ENCODE data around the gene PEX6.

The PEX6 gene, protein sequence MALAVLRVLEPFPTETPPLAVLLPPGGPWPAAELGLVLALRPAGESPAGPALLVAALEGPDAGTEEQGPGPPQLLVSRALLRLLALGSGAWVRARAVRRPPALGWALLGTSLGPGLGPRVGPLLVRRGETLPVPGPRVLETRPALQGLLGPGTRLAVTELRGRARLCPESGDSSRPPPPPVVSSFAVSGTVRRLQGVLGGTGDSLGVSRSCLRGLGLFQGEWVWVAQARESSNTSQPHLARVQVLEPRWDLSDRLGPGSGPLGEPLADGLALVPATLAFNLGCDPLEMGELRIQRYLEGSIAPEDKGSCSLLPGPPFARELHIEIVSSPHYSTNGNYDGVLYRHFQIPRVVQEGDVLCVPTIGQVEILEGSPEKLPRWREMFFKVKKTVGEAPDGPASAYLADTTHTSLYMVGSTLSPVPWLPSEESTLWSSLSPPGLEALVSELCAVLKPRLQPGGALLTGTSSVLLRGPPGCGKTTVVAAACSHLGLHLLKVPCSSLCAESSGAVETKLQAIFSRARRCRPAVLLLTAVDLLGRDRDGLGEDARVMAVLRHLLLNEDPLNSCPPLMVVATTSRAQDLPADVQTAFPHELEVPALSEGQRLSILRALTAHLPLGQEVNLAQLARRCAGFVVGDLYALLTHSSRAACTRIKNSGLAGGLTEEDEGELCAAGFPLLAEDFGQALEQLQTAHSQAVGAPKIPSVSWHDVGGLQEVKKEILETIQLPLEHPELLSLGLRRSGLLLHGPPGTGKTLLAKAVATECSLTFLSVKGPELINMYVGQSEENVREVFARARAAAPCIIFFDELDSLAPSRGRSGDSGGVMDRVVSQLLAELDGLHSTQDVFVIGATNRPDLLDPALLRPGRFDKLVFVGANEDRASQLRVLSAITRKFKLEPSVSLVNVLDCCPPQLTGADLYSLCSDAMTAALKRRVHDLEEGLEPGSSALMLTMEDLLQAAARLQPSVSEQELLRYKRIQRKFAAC

DNA sequence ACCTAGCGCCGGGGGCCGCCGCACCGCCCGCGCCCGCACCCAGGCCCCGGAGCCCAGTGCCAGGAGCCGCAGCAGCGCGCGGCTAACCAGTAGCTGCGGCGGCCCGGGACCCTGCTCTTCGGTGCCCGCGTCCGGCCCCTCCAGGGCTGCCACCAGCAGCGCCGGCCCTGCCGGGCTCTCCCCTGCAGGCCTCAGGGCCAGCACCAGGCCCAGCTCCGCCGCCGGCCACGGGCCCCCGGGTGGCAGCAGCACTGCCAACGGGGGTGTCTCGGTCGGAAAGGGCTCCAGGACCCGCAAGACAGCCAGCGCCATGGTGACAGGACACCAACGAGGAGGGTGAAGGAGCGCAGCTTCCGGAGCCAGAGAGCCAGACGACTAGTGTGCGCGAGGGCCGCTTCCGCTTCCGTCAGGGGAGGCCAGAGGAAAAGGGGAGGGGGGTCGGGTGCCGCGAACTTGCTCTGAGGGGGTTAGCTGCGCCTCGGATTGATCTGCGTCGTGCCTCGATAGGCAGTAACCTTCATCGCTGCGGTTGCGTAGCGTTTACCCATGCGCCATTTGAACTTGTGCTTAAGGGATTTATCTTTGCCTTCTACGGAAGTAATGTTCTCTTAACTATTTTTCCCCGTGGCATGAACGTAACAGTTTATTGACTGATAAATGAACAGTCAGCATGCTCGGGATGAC, at the start of gene PEX6:
TSS of gene PEX6 (minus strand) at position 343 of the 684 bp plus-strand sequence. CDS start at position 312, 31 bp downstream.
- peak; percentile 79 for DNase-seq

DNA sequence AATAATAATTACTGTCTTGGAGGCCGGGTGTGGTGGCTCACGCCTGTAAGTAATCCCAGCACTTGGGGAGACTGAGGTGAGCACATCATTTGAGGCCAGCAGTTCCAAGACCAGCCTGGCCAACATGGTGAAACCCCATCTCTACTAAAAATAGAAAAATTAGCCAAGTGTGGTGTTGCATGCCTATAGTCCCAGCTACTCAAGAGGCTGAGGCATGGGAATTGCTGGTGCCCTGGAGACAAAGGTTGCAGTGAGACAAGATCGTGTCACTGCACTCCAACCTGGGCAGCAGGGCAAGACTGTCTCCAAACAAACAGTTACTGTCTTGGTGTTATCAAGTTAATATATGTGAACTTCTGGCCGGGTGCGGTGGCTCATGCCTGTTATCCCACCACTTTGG, 47.4 kb upstream of the PEX6 start:
- DNase-seq: no peak

DNA sequence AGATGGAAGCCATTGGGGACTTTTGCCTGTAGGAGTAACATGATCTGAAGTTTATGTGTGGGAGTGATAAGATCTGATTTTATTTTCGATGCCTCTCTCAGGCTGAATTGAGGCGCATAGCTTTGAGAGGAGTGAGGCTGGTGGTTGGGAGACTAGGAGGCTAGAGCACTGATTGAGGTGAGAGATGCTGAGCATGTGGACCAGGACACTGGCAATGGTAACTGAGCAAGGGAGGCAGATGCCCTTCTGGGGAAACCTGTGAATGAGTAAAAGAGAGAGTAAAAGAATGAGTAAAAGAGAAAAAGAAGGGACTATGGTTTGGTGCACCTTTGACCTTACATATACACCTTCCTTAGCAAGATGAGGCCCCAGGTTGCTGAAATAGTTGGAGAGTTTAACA, 45.5 kb upstream of the PEX6 start:
- DNase-seq: no peak

GRCh38 chr6:43021270-43022047, 42.5 kb upstream of the PEX6 start, which contains the start of gene RRP36:
TSS of gene RRP36 (plus strand) at chr6:43021623. CDS start at chr6:43021655, 32 bp downstream.
- no peak for DNase-seq

DNA sequence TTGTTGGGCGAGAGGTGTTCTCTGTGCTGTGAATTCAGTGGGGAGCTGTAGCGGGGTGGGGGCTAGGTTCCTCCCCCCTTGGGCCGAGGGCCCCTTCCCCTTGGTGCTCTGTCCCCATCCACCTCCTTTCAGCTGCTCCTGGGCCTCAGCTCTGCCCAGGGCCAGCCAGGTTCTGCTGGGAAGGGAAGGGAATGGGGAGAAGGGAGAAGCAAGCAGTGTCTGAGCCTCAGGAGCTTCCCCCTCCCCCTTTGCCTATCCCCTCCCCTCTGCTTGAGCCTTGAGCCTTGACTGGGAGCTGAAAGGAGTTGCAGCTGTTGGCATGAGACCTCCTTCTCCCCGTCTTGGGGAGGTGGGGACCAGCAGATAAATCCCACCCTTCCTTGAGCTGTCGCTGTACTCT, 41.9 kb upstream of the PEX6 start:
- DNase-seq: no peak

- DNase-seq: no peak
These were observed 41.2 kb upstream of the PEX6 start for GRCh38 chr6:43020052-43020705.

- DNase-seq: no peak
These were observed 40.2 kb upstream of the PEX6 start for GRCh38 chr6:43019152-43019551.

DNA sequence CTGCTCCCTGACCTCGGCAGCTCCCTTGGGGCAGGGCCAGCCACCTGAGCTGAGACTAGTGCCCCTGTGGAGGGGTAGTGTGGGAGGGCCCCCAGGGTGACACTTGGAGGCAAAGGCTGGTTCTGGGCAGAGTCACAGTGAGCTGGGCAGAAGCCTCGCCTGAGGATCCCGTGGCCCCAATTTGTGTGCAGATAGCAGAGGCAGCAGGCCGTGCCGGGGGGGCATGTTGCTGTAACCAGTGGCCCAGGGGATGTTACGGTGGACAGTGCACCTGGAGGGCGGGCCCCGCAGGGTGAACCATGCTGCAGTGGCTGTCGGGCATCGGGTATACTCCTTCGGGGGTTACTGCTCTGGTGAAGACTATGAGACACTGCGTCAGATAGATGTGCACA, 38.0 kb upstream of the PEX6 start:
- DNase-seq: no peak

- DNase-seq: no peak
These were observed 37.4 kb upstream of the PEX6 start for GRCh38 chr6:43016176-43016942.

GRCh38 chr6:43014434-43014909, 35.5 kb upstream of the PEX6 start:
- no peak for DNase-seq

DNA sequence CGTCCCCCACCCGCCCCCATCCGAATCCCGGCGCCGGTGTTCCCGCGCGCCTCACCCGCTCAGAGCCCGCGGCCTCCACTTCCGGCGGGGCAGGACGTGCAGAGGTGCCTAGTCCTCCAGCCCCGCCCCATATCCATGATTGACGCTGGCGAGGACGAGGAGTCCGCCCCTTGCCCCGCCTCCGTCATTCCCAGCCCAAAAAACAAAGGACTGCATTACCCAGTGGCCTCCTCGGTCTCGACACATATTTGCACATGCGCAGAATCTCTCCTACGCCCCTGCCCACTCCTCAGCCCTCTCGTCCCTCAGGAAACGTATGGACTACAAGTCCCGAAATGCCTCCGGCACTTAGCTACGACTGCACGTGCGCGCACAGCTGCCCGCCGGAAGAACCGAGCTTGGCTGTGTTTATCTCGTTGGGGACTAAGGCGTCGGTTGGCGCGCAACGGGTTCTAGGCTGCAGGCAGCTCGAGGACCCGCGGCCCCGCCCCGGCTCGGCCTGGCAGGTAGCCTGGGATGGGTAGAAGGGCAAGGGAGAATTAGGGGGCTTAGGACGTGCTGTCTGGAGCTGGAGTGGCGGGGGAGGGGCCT, 35.0 kb upstream of the PEX6 start, which contains the start of the genes KLHDC3 and MEA1:
TSS of gene KLHDC3 (plus strand) at position 407 of the 591 bp plus-strand sequence. CDS start 2,944 bp downstream, outside the sequence.
TSS of gene MEA1 (minus strand) at position 104 of the 591 bp plus-strand sequence. CDS start 133 bp downstream, outside the sequence.
- peak; percentile 99 for DNase-seq

DNA sequence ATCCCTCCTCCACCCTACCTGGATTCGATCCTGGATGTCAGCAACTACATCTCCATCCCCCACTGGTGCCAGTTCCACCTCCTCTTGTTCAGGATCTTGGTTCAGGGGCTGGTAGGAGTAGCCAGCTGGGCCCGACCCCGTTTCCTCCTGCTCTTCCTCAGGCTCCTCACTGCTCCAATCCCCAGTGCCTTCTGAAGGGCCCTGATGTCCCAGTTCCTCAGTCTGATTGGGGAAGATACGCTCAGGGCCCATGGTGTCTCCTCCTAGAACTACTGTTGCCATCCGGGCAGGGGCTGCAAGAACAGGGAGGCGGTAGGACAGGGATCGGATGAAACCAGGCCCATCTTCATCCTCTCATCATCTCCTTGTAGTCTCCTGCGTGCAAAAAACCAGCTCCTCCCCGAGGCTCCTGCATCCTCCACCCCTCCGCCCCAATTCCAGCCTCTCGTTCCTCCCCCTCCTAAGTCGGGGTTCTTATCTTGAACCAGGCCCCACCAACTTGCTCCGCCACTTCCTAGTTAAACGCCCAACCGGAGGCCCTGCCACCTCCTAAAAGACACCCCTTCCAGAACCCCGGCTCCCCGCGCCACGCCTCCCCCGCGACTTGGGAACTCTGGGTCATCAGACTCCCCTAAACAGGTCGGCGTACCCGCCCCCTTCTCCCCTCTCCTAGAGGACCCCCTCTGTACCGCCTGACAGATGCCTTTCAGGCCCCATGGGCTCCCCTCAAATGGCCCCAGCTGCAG, 34.3 kb upstream of the PEX6 start:
- DNase-seq: no peak

DNA sequence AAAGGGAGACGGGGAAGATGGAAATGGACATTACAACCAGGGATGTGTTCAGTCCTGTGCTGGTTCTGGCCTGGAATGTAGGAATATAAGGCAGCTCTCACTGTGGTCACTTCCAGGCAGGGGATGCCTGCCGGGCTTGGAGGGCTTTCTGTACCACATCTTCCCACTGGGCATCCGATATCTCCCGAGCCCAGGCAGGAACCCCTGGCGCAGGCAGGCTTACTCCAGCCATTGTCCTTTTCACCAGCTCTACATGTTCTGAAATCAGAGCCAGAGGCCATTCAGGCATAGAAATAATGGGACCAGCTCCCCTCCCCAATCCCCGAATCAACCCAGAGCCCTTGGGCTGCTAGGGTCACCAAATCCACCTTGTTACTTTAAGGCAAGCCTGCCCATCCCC, 33.4 kb upstream of the PEX6 start:
- DNase-seq: no peak

GRCh38 chr6:43011207-43011606, 32.2 kb upstream of the PEX6 start:
- DNase-seq: no peak

DNA sequence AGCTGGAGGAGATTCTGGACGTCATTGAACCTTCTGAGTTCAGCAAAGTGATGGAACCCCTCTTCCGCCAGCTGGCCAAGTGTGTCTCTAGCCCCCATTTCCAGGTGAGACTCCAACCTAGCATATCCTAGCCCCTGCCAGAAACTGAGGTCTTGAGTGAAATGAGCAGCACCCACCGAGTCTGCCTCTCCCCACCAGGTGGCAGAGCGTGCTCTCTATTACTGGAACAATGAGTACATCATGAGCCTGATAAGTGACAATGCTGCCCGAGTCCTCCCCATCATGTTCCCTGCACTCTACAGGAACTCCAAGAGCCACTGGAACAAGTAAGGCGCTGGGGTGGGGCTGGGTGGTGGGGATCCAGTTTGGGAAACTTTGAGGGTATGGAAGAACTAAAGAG, 30.1 kb upstream of the PEX6 start:
- no peak for DNase-seq

DNA sequence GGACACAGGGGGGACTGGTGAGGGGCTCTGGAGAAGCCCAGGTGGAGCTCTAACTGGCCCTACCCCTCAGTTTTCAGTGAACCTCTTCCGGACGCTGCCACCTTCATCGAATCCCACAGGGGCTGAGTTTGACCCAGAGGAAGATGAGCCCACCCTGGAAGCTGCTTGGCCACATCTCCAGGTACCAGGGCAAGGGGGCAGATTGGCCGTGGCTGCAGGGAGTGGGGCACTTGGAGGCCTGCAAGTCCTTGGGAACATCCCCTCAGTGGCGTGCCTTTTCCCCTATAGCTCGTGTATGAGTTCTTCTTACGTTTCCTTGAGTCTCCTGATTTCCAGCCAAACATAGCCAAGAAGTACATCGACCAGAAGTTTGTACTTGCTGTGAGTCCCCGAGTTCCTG, 28.1 kb upstream of the PEX6 start:
- no peak for DNase-seq

DNA sequence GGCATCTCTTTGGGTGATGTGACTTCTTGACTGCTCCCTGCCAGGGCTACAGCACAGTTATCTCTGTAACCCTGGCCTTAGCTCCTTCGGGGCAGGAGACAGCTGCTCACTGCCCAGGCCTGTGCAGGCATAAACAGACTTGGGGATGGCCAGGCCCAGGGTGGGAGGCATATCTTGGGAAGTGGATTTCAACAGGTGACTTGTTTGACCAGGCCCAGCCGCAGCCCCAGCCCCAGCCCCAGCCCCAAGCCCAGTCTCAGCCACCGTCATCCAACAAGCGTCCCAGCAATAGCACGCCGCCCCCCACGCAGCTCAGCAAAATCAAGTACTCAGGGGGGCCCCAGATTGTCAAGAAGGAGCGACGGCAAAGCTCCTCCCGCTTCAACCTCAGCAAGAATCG, 27.3 kb upstream of the PEX6 start:
- DNase-seq: no peak

GRCh38 chr6:43005844-43006243, 26.9 kb upstream of the PEX6 start:
- DNase-seq: no peak

DNA sequence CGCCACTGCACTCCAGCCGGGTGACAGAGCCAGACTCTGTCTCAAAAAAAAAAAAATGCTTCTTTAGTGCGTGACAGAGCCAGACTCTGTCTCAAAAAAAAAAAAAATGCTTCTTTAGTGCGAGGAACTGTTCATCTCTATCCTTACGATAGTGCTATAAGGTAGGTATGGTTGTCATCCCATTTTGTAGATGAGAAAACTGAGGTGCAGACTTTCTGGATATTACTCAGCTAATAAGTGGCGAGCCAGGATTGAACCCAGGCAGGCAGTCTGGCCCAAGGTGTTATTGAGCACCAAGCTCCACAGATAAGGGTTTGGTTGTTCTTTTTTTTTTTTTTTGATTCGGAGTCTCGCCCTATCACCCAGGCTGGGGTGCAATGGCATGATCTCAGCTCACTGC, 22.9 kb upstream of the PEX6 start:
- no peak for DNase-seq

All from NCI-H187 treated with DMSO at 0.1 percent for 48 hours (cell line).